H9 (cell line): Measurements from ENCODE around the gene CEP85L. TPM values are rescaled to one million over a fixed set of nuclear protein-coding genes. Genes with fewer than 3 reads are reported as not detected.

Source experiments
- DNase-seq: peaks from one replicate; pipeline ENCODE4 v3.0.0-alpha.2; 2017
- H2AFZ ChIP-seq: one replicate; pipeline ENCODE4 v1.6.1; 2013; ENCODE audit warnings: mild to moderate bottlenecking, low read length, control low read depth, moderate library complexity
- H2AK5ac ChIP-seq: 2 replicates; pipeline ENCODE4 v1.6.1; 2013; ENCODE audit warnings: low read length, control low read depth, mixed read lengths; ENCODE audit not compliant: insufficient read length
- H2BK120ac ChIP-seq: one replicate; pipeline ENCODE4 v1.6.1; 2013; ENCODE audit warnings: low read depth, mild to moderate bottlenecking, low read length, control low read depth, inconsistent platforms; ENCODE audit not compliant: poor library complexity, severe bottlenecking
- H2BK12ac ChIP-seq: 2 replicates; pipeline ENCODE4 v1.6.1; 2013; ENCODE audit warnings: low read length, control low read depth, mixed read lengths, low read depth; ENCODE audit not compliant: insufficient read length
- H2BK15ac ChIP-seq: 2 replicates; pipeline ENCODE4 v1.6.1; 2013; ENCODE audit warnings: low read depth, low read length, control low read depth
- H2BK20ac ChIP-seq: one replicate; pipeline ENCODE4 v1.6.1; 2013; ENCODE audit warnings: low read depth, mild to moderate bottlenecking, low read length, control low read depth, inconsistent platforms; ENCODE audit not compliant: poor library complexity, severe bottlenecking
- H2BK5ac ChIP-seq: 2 replicates; pipeline ENCODE4 v1.6.1; 2013; ENCODE audit warnings: low read length, control low read depth, mixed read lengths; ENCODE audit not compliant: insufficient read length
- H3K14ac ChIP-seq: 2 replicates; pipeline ENCODE4 v1.6.1; 2013; ENCODE audit warnings: low read length, control low read depth; ENCODE audit not compliant: insufficient read depth
- H3K18ac ChIP-seq: 2 replicates; pipeline ENCODE4 v1.6.1; 2013; ENCODE audit warnings: low read depth, mild to moderate bottlenecking, mixed read lengths, low read length, control low read depth; ENCODE audit not compliant: insufficient read length
- H3K23ac ChIP-seq: 2 replicates; pipeline ENCODE4 v1.6.1; 2013; ENCODE audit warnings: low read length, control low read depth, mixed read lengths, low read depth; ENCODE audit not compliant: insufficient read length
- H3K23me2 ChIP-seq: 2 replicates; pipeline ENCODE4 v1.6.1; 2013; ENCODE audit warnings: low read depth, mild to moderate bottlenecking, mixed read lengths, low read length, control low read depth; ENCODE audit not compliant: insufficient read length, poor library complexity, severe bottlenecking
- H3K27ac ChIP-seq: 2 replicates; pipeline ENCODE4 v1.5.1; 2013; ENCODE audit warnings: low read length, control low read depth, mixed read lengths, low read depth; ENCODE audit not compliant: insufficient read length
- H3K27me3 ChIP-seq: 2 replicates; pipeline ENCODE4 v1.6.1; 2013; ENCODE audit warnings: low read length, control low read depth, inconsistent platforms; ENCODE audit not compliant: insufficient read depth
- H3K4ac ChIP-seq: 2 replicates; pipeline ENCODE4 v1.6.1; 2013; ENCODE audit warnings: low read depth, mild to moderate bottlenecking, control low read depth, inconsistent platforms, low read length, moderate library complexity
- H3K4me1 ChIP-seq: 2 replicates; pipeline ENCODE4 v1.6.1; 2013; ENCODE audit warnings: low read length, control low read depth, inconsistent platforms; ENCODE audit not compliant: insufficient read depth
- H3K4me2 ChIP-seq: 2 replicates; pipeline ENCODE4 v1.6.1; 2013; ENCODE audit warnings: low read length, control low read depth, mixed read lengths; ENCODE audit not compliant: insufficient read length, insufficient read depth
- H3K56ac ChIP-seq: 2 replicates; pipeline ENCODE4 v1.6.1; 2013; ENCODE audit warnings: low read depth, mild to moderate bottlenecking, mixed read lengths, low read length, control low read depth; ENCODE audit not compliant: insufficient read length
- H3K79me1 ChIP-seq: 2 replicates; pipeline ENCODE4 v1.6.1; 2013; ENCODE audit warnings: low read depth, mild to moderate bottlenecking, moderate library complexity, low read length, control low read depth, inconsistent platforms; ENCODE audit not compliant: insufficient read depth, poor library complexity, severe bottlenecking
- H3K79me2 ChIP-seq: 2 replicates; pipeline ENCODE4 v1.6.1; 2013; ENCODE audit warnings: low read length, control low read depth, inconsistent platforms; ENCODE audit not compliant: insufficient read depth
- H3K9ac ChIP-seq: 2 replicates; pipeline ENCODE4 v1.6.1; 2013; ENCODE audit warnings: low read length, control low read depth, mixed read lengths; ENCODE audit not compliant: insufficient read length; ENCODE audit errors: extremely low read depth
- H3K9me3 ChIP-seq: one replicate; pipeline ENCODE4 v1.6.1; 2013; ENCODE audit warnings: low read depth, low read length, inconsistent platforms; ENCODE audit not compliant: control insufficient read depth
- H3T11ph ChIP-seq: one replicate; pipeline ENCODE4 v1.6.1; 2013; ENCODE audit warnings: mild to moderate bottlenecking, low read length, control low read depth, inconsistent platforms
- H4K20me1 ChIP-seq: one replicate; pipeline ENCODE4 v1.6.1; 2013; ENCODE audit not compliant: control insufficient read depth, insufficient read length, insufficient read depth
- H4K5ac ChIP-seq: 2 replicates; pipeline ENCODE4 v1.6.1; 2013; ENCODE audit warnings: low read depth, mild to moderate bottlenecking, mixed read lengths, low read length, control low read depth; ENCODE audit not compliant: insufficient read length
- H4K8ac ChIP-seq: replicated peaks from 2 replicates; pipeline ENCODE4 v1.6.1; 2013; ENCODE audit warnings: low read length, control low read depth, mixed read lengths, low read depth; ENCODE audit not compliant: insufficient read length
- H4K91ac ChIP-seq: 2 replicates; pipeline ENCODE4 v1.6.1; 2013; ENCODE audit warnings: low read depth, mild to moderate bottlenecking, moderate library complexity, mixed read lengths, low read length, control low read depth; ENCODE audit not compliant: insufficient read length
- H3K27ac Mint-ChIP-seq, 3 experiments: 2 replicates in 2 of 3; 3 replicates in 1 of 3; pipeline ENCODE4 v1.8.0; 2020 to 2021; ENCODE audit warnings: mixed read lengths in 3 of 3, mild to moderate bottlenecking in 1 of 3, moderate library complexity in 1 of 3
- H3K27me3 Mint-ChIP-seq: 2 replicates; pipeline ENCODE4 v1.8.0; 2021; ENCODE audit warnings: low read depth, mild to moderate bottlenecking, moderate library complexity, mixed read lengths
- H3K36me3 Mint-ChIP-seq, 3 experiments: 2 replicates in 2 of 3; 3 replicates in 1 of 3; pipeline ENCODE4 v1.8.0; 2020 to 2021; ENCODE audit warnings: low read depth in 3 of 3, mixed read lengths in 3 of 3; ENCODE audit not compliant: insufficient read depth in 1 of 3
- H3K4me1 Mint-ChIP-seq, 2 experiments: 2 replicates each; pipeline ENCODE4 v1.8.0; 2020; ENCODE audit warnings: mixed read lengths in 2 of 2
- H3K4me3 Mint-ChIP-seq, 2 experiments: 2 replicates in 1 of 2; 3 replicates in 1 of 2; pipeline ENCODE4 v1.8.0; 2020 to 2021; ENCODE audit warnings: mild to moderate bottlenecking in 2 of 2, mixed read lengths in 2 of 2, moderate library complexity in 1 of 2
- H3K9me3 Mint-ChIP-seq, 2 experiments: 2 replicates in 1 of 2; 3 replicates in 1 of 2; pipeline ENCODE4 v1.8.0; 2020; ENCODE audit warnings: mild to moderate bottlenecking in 2 of 2, mixed read lengths in 2 of 2, moderate library complexity in 1 of 2
- CTCF ChIP-seq: fragments of 200-600 bp; sonication (generic); conservative IDR thresholded peaks from 3 replicates; pipeline ENCODE4 v1.8.0; 2021; ENCODE audit warnings: antibody characterized with exemption, mild to moderate bottlenecking
- WGBS: extraction: QIAGEN DNeasy Blood & Tissue Kit; methylation state at CpG from one replicate; pipeline ENCODE4 v1.1.7; 2013; ENCODE audit warnings: missing lambda C conversion rate, low lambda C conversion rate, mixed read lengths; ENCODE audit not compliant: insufficient read length; ENCODE audit errors: extremely low coverage; 5-methylcytosine and 5-hydroxymethylcytosine counted together
- total RNA-seq: library from RNA; stranded (reverse); gene quantifications from 2 replicates; pipeline ENCODE4 v1.2.1, GENCODE V29; 2021

The CEP85L gene
- total RNA-seq, 1 experiment from 2014 or later = 3.8 TPM

- H2BK12ac ChIP-seq = no peak overlapping the region
- no peak overlapping the region for H2BK20ac ChIP-seq
- no peak overlapping the region for H3K9ac ChIP-seq
- H3K56ac ChIP-seq = no peak overlapping the region
- H3T11ph ChIP-seq = no peak overlapping the region
- Mint-ChIP-seq H3K27ac (no peak overlapping the region), H3K4me1 (peaks cover 4 to 10% of the 10 kb centered on the region in 2 experiments; a peak in 3 of 4 replicates), H3K27me3 (no peaks in the 10 kb centered on the region), H3K36me3 (no peaks in the 10 kb centered on the region), H3K4me3 (no peak overlapping the region), H3K9me3 (peaks cover 0 to 2% of the 10 kb centered on the region in 2 experiments; a peak in 2 of 5 replicates)
- H2BK120ac ChIP-seq = no peak overlapping the region
- no peak overlapping the region for H2BK5ac ChIP-seq
- no peak overlapping the region for H3K27ac ChIP-seq
- no peak overlapping the region for H3K23ac ChIP-seq
- WGBS = no CpG with 5 or more reads among the region's 4 CpGs
- no peaks in the 10 kb centered on the region for H3K79me2 ChIP-seq
- H4K91ac ChIP-seq = no peak overlapping the region
- H3K27me3 ChIP-seq = no peaks in the 10 kb centered on the region
- no peak overlapping the region for H2AK5ac ChIP-seq
- H2BK15ac ChIP-seq = no peak overlapping the region
- H4K20me1 ChIP-seq = no peaks in the 10 kb centered on the region
- TF ChIP-seq CTCF = no peak
- DNase-seq = no peak
- H3K79me1 ChIP-seq = no peaks in the 10 kb centered on the region
- H3K18ac ChIP-seq = no peak overlapping the region
- no peaks in the 10 kb centered on the region for H3K9me3 ChIP-seq
- H3K23me2 ChIP-seq = no peaks in the 10 kb centered on the region
- H3K4me2 ChIP-seq = no peak overlapping the region
- H4K8ac ChIP-seq = no peak overlapping the region
- H3K4ac ChIP-seq = no peak overlapping the region
- H3K14ac ChIP-seq = no peak overlapping the region
- H3K4me1 ChIP-seq = no peaks in the 10 kb centered on the region
- H4K5ac ChIP-seq = no peak overlapping the region
- H2AFZ ChIP-seq = no peak overlapping the region
These were observed 105.1 kb downstream of the CEP85L start for GRCh38 chr6:118546164-118546879.
